H1 (cell line): ENCODE measurements around the gene ARID1B.

Experiments used
- ATF3 ChIP-seq: IDR thresholded peaks from 2 replicates; pipeline ENCODE4 v1.6.1; 2011; ENCODE audit warnings: low read depth, mild to moderate bottlenecking, low read length; ENCODE audit not compliant: insufficient read depth
- CHD1 ChIP-seq: IDR thresholded peaks from 2 replicates; pipeline ENCODE4 v1.6.1; 2012; ENCODE audit warnings: low read depth, low read length, improper control_type of control experiment
- CREB1 ChIP-seq: IDR thresholded peaks from 2 replicates; pipeline ENCODE4 v1.6.1; 2012; ENCODE audit warnings: inconsistent platforms
- CTCF ChIP-seq, 3 experiments: IDR thresholded peaks; 1 replicate in 2 of 3; 2 replicates in 1 of 3; pipeline versions ENCODE4 v1.5.1 to v1.6.1; 2011; ENCODE audit warnings: low read length in 3 of 3, mild to moderate bottlenecking in 3 of 3, inconsistent platforms in 2 of 3, low read depth in 1 of 3, moderate library complexity in 1 of 3; ENCODE audit not compliant: insufficient read depth in 1 of 3; ENCODE audit errors: control extremely low read depth in 1 of 3
- EGR1 ChIP-seq: IDR thresholded peaks from 2 replicates; pipeline ENCODE4 v1.6.1; 2011; ENCODE audit warnings: low read depth, low read length, borderline replicate concordance
- JUN ChIP-seq: IDR thresholded peaks from 2 replicates; pipeline ENCODE4 v1.6.1; 2011; ENCODE audit warnings: low read depth, mild to moderate bottlenecking, improper control_type of control experiment, low read length
- JUND ChIP-seq: IDR thresholded peaks from 2 replicates; pipeline ENCODE4 v1.6.1; 2011; ENCODE audit warnings: mild to moderate bottlenecking, improper control_type of control experiment, low read length
- MAX ChIP-seq: IDR thresholded peaks from 2 replicates; pipeline ENCODE4 v1.6.1; 2012; ENCODE audit warnings: inconsistent platforms
- NRF1 ChIP-seq: IDR thresholded peaks from 2 replicates; pipeline ENCODE4 v1.6.1; 2011; ENCODE audit warnings: mild to moderate bottlenecking, low read depth, low read length, improper control_type of control experiment
- POLR2A ChIP-seq, 2 experiments: IDR thresholded peaks; 1 replicate in 1 of 2; 2 replicates in 1 of 2; pipeline ENCODE4 v1.6.1; 2011; ENCODE audit warnings: low read depth in 2 of 2, low read length in 2 of 2, mild to moderate bottlenecking in 2 of 2; ENCODE audit errors: control extremely low read depth in 1 of 2
- POLR2AphosphoS5 ChIP-seq: IDR thresholded peaks from 2 replicates; pipeline ENCODE4 v1.6.1; 2011; ENCODE audit warnings: low read depth, low read length
- TBP ChIP-seq: IDR thresholded peaks from 2 replicates; pipeline ENCODE4 v1.6.1; 2011; ENCODE audit warnings: low read depth, low read length, improper control_type of control experiment
- TCF12 ChIP-seq: IDR thresholded peaks from 2 replicates; pipeline ENCODE4 v1.6.1; 2011; ENCODE audit warnings: low read depth, mild to moderate bottlenecking, low read length
- YY1 ChIP-seq: IDR thresholded peaks from 2 replicates; pipeline ENCODE4 v1.6.1; 2011; ENCODE audit warnings: low read depth, mild to moderate bottlenecking, low read length

DNA sequence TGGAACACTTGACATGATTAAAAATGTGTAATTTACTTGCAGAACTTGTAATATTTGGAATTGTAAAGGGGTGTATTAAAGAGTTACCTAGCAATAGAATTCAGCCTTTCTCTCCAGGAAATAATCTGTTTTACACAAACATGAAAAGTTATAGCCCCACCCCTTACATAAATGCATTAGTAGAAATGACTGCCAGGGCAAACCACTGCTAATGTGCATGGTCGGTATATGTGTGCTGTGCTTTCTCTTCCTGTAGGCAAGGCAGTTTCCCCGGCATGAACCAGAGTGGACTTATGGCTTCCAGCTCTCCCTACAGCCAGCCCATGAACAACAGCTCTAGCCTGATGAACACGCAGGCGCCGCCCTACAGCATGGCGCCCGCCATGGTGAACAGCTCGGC lies 389.6 kb downstream of the ARID1B start:
- TF ChIP-seq NRF1 = no peak
- TF ChIP-seq EGR1 = no peak
- no peak for TF ChIP-seq CREB1
- TF ChIP-seq YY1 = no peak
- TF ChIP-seq ATF3 = no peak
- no peak for TF ChIP-seq CTCF (IDR thresholded peaks at IDR 0.05; ENCODE audit: control extremely low read depth in 1 of 3, insufficient read depth in 1 of 3, low read depth in 1 of 3, low read length in 3 of 3)
- no peak for TF ChIP-seq TBP
- TF ChIP-seq JUND = no peak
- no peak for TF ChIP-seq CHD1
- TF ChIP-seq TCF12 = no peak
- TF ChIP-seq MAX = no peak
- no peak for TF ChIP-seq JUN
- TF ChIP-seq POLR2A (IDR thresholded peaks at IDR 0.05; ENCODE audit: control extremely low read depth in 1 of 2, low read depth in 2 of 2, low read length in 2 of 2) = no peak
- no peak for TF ChIP-seq POLR2AphosphoS5
